Osteoblast (primary cell): ENCODE measurements around the gene MSH3. TPM values are rescaled to one million over a fixed set of nuclear protein-coding genes. Genes with fewer than 3 reads are reported as not detected.

Experiments used
- DNase-seq: peaks from one replicate; pipeline ENCODE4 v3.0.0; 2011; ENCODE audit warnings: low spot score, mixed read lengths; ENCODE audit not compliant: insufficient read length; ENCODE audit errors: missing footprints
- H2AFZ ChIP-seq: 2 replicates; pipeline ENCODE4 v1.6.0; 2011; ENCODE audit warnings: mild to moderate bottlenecking, low read length
- H3K27ac ChIP-seq: 2 replicates; pipeline ENCODE4 v1.5.1; 2011; ENCODE audit warnings: mild to moderate bottlenecking, low read depth, low read length, moderate library complexity
- H3K27me3 ChIP-seq: 2 replicates; pipeline ENCODE4 v1.6.0; 2012; ENCODE audit warnings: mild to moderate bottlenecking, control low read depth, inconsistent platforms, low read length, moderate library complexity; ENCODE audit not compliant: insufficient read depth
- H3K36me3 ChIP-seq: 2 replicates; pipeline ENCODE4 v1.5.1; 2011; ENCODE audit warnings: mild to moderate bottlenecking, low read length, control low read depth, moderate library complexity; ENCODE audit not compliant: insufficient read depth
- H3K4me1 ChIP-seq: 2 replicates; pipeline ENCODE4 v1.5.1; 2011; ENCODE audit warnings: mild to moderate bottlenecking, low read length, control low read depth, moderate library complexity; ENCODE audit not compliant: insufficient read depth
- H3K4me2 ChIP-seq: 2 replicates; pipeline ENCODE4 v1.6.0; 2011; ENCODE audit warnings: mild to moderate bottlenecking, low read length; ENCODE audit not compliant: insufficient read depth
- H3K4me3 ChIP-seq: fragments of 200-600 bp; sonication (generic); 3 replicates; pipeline ENCODE4 v1.5.1; 2012; ENCODE audit warnings: mild to moderate bottlenecking, low read length, inconsistent platforms; ENCODE audit not compliant: insufficient read depth
- H3K79me2 ChIP-seq: 2 replicates; pipeline ENCODE4 v1.6.0; 2012; ENCODE audit warnings: mild to moderate bottlenecking, low read length, control low read depth, inconsistent platforms; ENCODE audit not compliant: insufficient read depth
- H3K9me3 ChIP-seq: 2 replicates; pipeline ENCODE4 v1.5.1; 2011; ENCODE audit warnings: low read depth, low read length, control low read depth
- H4K20me1 ChIP-seq: 2 replicates; pipeline ENCODE4 v1.6.0; 2012; ENCODE audit warnings: mild to moderate bottlenecking, low read length, control low read depth; ENCODE audit not compliant: insufficient read depth
- CTCF ChIP-seq: IDR thresholded peaks from 2 replicates; pipeline ENCODE4 v1.5.1; 2011; ENCODE audit warnings: mild to moderate bottlenecking, low read depth, low read length, moderate library complexity; ENCODE audit errors: extremely low read depth
- total RNA-seq: library from RNA; depleted of rRNA; stranded (reverse); fragments of >200 nt; gene quantifications from 2 replicates; pipeline ENCODE4 v1.2.3, GENCODE V29; 2012

Gene MSH3
- total RNA-seq, 1 donor, result 21.7 TPM

GRCh38 chr5:80707645-80708044, 53.2 kb downstream of the MSH3 start:
- Histone ChIP-seq H3K79me2 (no peaks in the 10 kb centered on the region), H3K9me3 (no peaks in the 10 kb centered on the region), H3K4me2 (no peak overlapping the region), H3K4me3 (no peak overlapping the region), H3K27me3 (no peaks in the 10 kb centered on the region), H2AFZ (no peak overlapping the region), H3K27ac (peak overlapping the region; percentile 49), H3K4me1 (peaks cover 2% of the 10 kb centered on the region), H4K20me1 (no peaks in the 10 kb centered on the region), H3K36me3 (no peaks in the 10 kb centered on the region)
- DNase-seq, result peak; percentile 51
- TF ChIP-seq CTCF, result no peak

DNA sequence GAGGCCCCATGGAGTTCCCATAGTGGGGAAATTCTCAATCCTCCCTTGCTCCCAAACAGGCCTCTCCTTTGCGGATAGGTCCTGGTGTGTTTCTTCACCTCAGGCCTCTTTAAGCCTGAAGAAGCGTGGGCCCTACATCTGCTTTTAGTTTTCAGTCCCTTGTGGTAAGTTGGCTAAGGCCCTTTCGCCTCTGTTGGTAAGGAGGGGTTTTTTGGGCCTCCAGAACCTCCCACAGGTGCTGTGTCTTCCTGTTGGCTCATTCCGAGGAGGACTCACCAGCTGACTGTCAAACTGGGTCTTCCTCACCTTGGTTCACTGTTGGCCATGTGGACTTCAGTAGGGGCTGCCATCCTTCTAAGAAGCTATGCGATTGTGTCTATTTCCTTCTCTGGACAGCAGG, 56.8 kb downstream of the MSH3 start:
- Histone ChIP-seq H3K27ac (no peak overlapping the region), H3K4me3 (no peak overlapping the region), H4K20me1 (no peaks in the 10 kb centered on the region), H3K4me2 (no peak overlapping the region), H2AFZ (no peak overlapping the region), H3K36me3 (no peaks in the 10 kb centered on the region), H3K27me3 (no peaks in the 10 kb centered on the region), H3K4me1 (peaks cover 2% of the 10 kb centered on the region), H3K9me3 (no peaks in the 10 kb centered on the region), H3K79me2 (no peaks in the 10 kb centered on the region)
- no peak for TF ChIP-seq CTCF
- DNase-seq, result no peak

DNA sequence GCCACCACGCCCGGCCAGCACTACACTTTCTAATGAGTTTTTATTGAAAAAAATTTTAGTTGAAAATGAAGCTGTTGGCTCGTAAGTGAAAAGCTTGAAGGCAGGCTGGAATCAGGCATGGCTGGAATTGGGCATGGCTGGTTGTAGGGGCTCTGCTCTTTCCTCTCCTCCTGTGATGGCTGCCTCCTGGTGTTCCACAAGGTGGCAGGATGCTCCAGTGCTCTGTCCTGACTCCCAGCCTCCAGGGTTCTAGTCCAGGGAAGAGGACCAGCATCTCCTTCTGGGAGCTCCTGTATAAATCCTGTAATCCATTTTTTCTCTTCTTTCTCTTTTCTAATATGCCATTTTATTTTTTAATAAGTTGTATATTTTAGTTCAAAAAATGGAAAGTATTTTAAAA, 57.5 kb downstream of the MSH3 start:
- TF ChIP-seq CTCF, result peak; percentile 52
- no peak overlapping the region for H3K4me3 ChIP-seq
- peaks cover 2% of the 10 kb centered on the region for H3K4me1 ChIP-seq
- no peaks in the 10 kb centered on the region for H3K27me3 ChIP-seq
- no peaks in the 10 kb centered on the region for H3K36me3 ChIP-seq
- no peak overlapping the region for H2AFZ ChIP-seq
- no peak overlapping the region for H3K27ac ChIP-seq
- H3K79me2 ChIP-seq, result no peaks in the 10 kb centered on the region
- DNase-seq, result no peak
- H4K20me1 ChIP-seq, result no peaks in the 10 kb centered on the region
- no peak overlapping the region for H3K4me2 ChIP-seq
- no peaks in the 10 kb centered on the region for H3K9me3 ChIP-seq

DNA sequence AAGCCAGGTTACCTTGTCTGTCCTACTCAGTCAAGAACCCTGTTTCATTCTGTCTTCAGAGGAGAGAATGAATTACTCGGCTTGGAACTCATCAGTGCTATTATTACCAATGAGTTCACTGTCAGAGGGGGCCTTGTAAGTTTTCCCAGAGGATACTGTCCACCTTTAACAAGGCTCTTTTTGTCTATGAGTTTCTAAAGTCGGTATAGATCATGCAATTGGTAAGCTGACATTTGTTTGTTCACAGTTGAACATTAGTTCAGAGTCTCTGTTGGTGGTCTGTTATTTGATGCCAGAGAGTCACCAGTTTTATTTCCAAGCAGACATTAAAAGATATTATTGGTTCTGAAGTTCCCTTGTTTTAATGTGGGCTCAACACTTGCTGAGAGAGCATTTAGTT, 58.5 kb downstream of the MSH3 start:
- DNase-seq, result no peak
- Histone ChIP-seq H3K79me2 (no peaks in the 10 kb centered on the region), H3K27me3 (no peaks in the 10 kb centered on the region), H3K27ac (no peak overlapping the region), H3K4me1 (no peaks in the 10 kb centered on the region), H3K36me3 (no peaks in the 10 kb centered on the region), H3K4me3 (no peak overlapping the region), H4K20me1 (no peaks in the 10 kb centered on the region), H3K4me2 (no peak overlapping the region), H3K9me3 (no peaks in the 10 kb centered on the region), H2AFZ (no peak overlapping the region)
- no peak for TF ChIP-seq CTCF
